ENCODE measurements around the gene SOX4.

The SOX4 gene

GRCh38 chr6:21594416-21595281 lies 1.1 kb downstream of the SOX4 start:
- peak; percentile 74 for DNase-seq (ENCODE audit: low spot score)

DNA sequence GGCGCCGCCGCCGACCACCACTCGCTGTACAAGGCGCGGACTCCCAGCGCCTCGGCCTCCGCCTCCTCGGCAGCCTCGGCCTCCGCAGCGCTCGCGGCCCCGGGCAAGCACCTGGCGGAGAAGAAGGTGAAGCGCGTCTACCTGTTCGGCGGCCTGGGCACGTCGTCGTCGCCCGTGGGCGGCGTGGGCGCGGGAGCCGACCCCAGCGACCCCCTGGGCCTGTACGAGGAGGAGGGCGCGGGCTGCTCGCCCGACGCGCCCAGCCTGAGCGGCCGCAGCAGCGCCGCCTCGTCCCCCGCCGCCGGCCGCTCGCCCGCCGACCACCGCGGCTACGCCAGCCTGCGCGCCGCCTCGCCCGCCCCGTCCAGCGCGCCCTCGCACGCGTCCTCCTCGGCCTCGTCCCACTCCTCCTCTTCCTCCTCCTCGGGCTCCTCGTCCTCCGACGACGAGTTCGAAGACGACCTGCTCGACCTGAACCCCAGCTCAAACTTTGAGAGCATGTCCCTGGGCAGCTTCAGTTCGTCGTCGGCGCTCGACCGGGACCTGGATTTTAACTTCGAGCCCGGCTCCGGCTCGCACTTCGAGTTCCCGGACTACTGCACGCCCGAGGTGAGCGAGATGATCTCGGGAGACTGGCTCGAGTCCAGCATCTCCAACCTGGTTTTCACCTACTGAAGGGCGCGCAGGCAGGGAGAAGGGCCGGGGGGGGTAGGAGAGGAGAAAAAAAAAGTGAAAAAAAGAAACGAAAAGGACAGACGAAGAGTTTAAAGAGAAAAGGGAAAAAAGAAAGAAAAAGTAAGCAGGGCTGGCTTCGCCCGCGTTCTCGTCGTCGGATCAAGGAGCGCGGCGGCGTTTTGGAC lies 2.0 kb downstream of the SOX4 start:
- peak; percentile 43 for DNase-seq (ENCODE audit: low spot score)

- DNase-seq (ENCODE audit: low spot score): peak; percentile 55
These were observed 2.8 kb downstream of the SOX4 start for GRCh38 chr6:21596145-21596948.

DNA sequence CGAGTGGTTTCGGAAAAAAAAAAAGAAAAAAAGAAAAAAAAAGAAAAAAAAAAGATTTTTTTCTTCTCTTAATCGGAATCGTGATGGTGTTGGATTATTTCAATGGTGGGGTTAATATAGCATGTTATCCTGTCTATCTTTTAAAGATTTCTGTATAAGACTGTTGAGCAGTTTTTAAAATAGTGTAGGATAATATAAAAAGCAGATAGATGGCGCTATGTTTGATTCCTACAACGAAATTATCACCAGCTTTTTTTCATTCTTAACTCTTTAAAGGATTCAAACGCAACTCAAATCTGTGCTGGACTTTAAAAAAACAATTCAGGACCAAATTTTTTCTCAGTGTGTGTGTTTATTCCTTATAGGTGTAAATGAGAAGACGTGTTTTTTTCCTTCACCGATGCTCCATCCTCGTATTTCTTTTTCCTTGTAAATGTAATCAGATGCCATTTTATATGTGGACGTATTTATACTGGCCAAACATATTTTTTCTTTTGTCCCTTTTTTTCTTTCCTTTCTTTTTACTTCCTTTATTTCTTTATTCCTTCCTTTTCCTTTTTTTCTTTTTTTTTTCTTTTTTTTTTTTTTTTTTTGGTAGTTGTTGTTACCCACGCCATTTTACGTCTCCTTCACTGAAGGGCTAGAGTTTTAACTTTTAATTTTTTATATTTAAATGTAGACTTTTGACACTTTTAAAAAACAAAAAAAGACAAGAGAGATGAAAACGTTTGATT lies 3.6 kb downstream of the SOX4 start:
- peak; percentile 55 for DNase-seq (ENCODE audit: low spot score)

GRCh38 chr6:21597801-21598673 lies 4.5 kb downstream of the SOX4 start:
- DNase-seq (ENCODE audit: low spot score): peak; percentile 46

- DNase-seq (ENCODE audit: low spot score): no peak
These were observed 5.1 kb downstream of the SOX4 start for GRCh38 chr6:21598674-21599023.

- no peak for DNase-seq (ENCODE audit: low spot score)
These were observed 5.6 kb downstream of the SOX4 start for GRCh38 chr6:21599051-21599696.

DNA sequence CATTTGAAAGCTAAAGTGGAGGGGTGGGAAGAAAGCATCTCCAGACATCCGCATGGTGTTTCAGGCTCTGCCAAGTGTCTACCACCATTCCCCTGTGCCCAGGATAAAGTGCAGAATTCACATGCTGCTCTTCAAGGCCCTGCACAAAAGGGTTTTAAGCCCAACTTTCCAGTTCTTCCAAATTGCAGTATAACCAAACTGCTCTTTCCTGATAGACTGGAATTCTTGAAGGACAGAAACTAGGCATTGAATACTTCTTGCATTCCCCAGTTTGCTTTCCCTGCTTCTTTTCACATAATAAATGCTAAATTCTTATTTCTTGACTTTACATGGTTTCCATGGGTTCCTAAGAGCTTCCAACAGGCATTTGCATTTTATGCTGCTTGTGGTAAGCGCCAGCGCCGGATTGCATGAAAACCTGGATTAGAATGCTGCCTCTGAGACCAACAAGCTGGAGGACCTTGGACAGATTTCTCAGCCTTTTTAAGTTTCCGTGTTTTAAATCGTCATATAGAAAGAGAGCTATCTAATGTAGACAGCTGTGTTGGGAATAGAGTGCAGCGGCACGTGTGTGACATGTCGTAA lies 7.9 kb downstream of the SOX4 start:
- DNase-seq (ENCODE audit: low spot score): no peak

GRCh38 chr6:21601932-21602390 lies 8.4 kb downstream of the SOX4 start:
- DNase-seq (ENCODE audit: low spot score): no peak

DNA sequence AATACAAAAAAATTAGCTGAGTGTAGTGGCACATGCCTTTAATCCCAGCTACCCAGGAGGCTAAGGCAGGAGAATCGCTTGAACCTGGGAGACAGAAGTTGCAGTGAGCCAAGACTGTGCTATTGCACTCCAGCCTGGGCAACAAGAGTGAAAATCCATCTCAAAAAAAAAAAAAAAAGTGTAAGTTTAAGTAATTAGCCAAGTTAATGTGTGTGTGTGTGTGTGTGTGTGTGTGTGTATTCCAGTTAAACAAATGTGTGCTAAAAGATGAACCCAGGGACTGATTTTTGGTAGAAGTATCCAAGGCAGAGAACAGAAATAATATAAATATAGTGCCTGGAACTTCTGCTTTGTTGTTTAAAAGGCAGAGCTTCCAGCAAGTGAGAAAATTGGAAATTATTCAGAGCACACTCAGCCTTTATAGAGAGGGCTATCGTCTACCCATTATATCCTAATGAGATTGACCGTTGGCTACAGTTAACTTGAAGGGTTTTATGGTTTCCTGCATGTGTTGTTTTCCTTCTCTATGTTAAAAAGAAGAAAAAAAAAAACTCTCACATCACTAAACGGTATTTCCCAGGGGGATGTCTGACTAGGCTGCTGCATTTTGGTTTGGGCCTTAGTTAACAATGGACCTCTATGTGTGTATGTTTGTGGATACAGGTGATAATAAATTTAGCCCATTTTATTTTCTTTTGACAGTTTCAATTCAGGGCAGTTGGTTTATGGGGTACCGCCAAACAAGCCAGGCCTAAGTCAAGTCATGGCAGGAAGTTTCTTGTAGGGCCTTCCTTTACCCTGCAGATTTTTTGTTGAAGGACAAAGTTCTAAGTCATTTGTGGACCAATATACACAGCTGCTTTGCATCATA lies 9.8 kb downstream of the SOX4 start:
- no peak for DNase-seq (ENCODE audit: low spot score)

DNA sequence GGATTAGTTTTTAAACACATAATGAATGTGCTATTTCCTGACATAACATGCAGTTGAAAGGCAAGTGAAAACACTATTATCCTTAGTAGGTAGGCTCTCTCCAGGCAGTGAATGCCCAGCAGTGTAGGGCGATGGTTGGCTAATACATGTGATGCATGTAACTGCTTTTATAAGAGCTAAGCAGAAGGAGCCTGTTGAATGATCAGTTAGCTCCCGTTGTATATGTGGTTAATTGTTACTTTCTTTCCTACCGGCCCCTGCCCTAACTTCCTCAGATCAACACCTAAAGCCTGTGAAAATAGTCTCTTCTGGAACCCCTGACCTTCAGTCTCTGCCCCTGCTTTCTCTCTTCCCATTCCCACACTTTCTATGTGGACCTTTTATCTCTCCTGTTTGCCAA lies 10.5 kb downstream of the SOX4 start:
- no peak for DNase-seq (ENCODE audit: low spot score)

- DNase-seq (ENCODE audit: low spot score): no peak
These were observed 11.6 kb downstream of the SOX4 start for GRCh38 chr6:21605166-21605565.

- DNase-seq (ENCODE audit: low spot score): no peak
These were observed 15.1 kb downstream of the SOX4 start for GRCh38 chr6:21608601-21609000.

- DNase-seq (ENCODE audit: low spot score): no peak
These were observed 16.4 kb downstream of the SOX4 start for GRCh38 chr6:21609881-21610329.

DNA sequence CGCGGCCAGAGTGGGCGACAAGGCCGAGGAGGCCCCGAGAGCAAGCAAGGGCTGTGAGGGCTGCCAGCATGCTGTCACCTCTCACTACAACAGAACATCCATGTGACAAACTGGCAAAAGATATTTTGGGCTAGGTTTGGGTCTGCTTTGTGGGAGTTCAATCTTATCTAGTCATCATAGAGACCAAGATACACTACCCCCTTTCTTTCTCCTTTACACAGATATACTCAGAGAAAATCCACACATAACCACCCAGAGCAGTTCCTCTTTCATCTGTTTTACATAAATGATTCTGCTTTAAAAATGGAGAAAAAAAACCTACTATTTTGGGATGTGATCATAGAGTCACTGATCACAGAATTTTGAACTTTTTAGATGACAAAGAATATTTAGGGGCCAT lies 16.8 kb downstream of the SOX4 start:
- no peak for DNase-seq (ENCODE audit: low spot score)

GRCh38 chr6:21611485-21611884 lies 17.9 kb downstream of the SOX4 start:
- DNase-seq (ENCODE audit: low spot score): no peak

- DNase-seq (ENCODE audit: low spot score): no peak
These were observed 18.7 kb downstream of the SOX4 start for GRCh38 chr6:21612067-21612745.

DNA sequence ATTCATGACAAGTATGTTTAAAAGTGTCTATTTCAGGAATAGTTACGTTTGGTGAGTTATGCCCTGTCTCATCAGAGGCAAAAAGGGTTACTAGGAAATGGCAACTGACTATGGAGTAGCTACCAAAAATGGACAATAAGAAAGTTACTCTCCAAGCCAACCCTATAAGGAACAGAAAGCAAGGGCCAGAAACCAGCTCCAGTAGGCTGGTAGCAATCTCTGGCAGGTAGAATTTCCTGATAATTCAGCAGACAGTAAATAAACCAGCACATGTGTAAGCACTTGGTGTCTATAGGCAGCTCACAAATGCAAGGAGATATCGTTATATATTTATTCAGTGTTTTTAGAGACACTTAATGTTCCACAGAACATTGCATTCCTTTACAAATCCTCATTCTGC lies 20.3 kb downstream of the SOX4 start:
- DNase-seq (ENCODE audit: low spot score): no peak

Data from hepatic stellate cell (primary cell).